Astrocyte (in vitro differentiated cells and primary cell): Measurements from ENCODE around the gene KCNG2. TPM values are rescaled to one million over a fixed set of nuclear protein-coding genes. Genes with fewer than 3 reads are reported as not detected.

Experiments used
- DNase-seq: peaks from one replicate; pipeline ENCODE4 v3.0.0-alpha.2; 2010; ENCODE audit warnings: low read depth
- FAIRE-seq: peaks from 2 replicates; lab custom pipeline; 2011; peaks lifted over from hg19 to GRCh38; lab: Jason Lieb, UNC
- H2AFZ ChIP-seq: 2 replicates; pipeline ENCODE4 v1.6.0; 2012; ENCODE audit warnings: low read depth, low read length, inconsistent platforms
- H3K27ac ChIP-seq: 2 replicates; pipeline ENCODE4 v1.5.1; 2011; ENCODE audit warnings: low read depth, low read length, inconsistent platforms
- H3K27me3 ChIP-seq: 2 replicates; pipeline ENCODE4 v1.6.0; 2011; ENCODE audit warnings: low read length, inconsistent platforms; ENCODE audit not compliant: insufficient read depth
- H3K36me3 ChIP-seq: 2 replicates; pipeline ENCODE4 v1.5.1; 2011; ENCODE audit warnings: low read length, inconsistent platforms; ENCODE audit not compliant: insufficient read depth
- H3K4me1 ChIP-seq: 2 replicates; pipeline ENCODE4 v1.5.1; 2011; ENCODE audit warnings: low read length, inconsistent platforms; ENCODE audit not compliant: insufficient read depth
- H3K4me2 ChIP-seq: 2 replicates; pipeline ENCODE4 v1.6.0; 2012; ENCODE audit warnings: low read length, inconsistent platforms
- H3K4me3 ChIP-seq: 2 replicates; pipeline ENCODE4 v1.5.1; 2011; ENCODE audit warnings: low read depth, mild to moderate bottlenecking, low read length, inconsistent platforms; ENCODE audit not compliant: insufficient read depth
- H3K79me2 ChIP-seq: 2 replicates; pipeline ENCODE4 v1.6.0; 2012; ENCODE audit warnings: mild to moderate bottlenecking, low read length, inconsistent platforms; ENCODE audit not compliant: insufficient read depth
- H3K9ac ChIP-seq: 2 replicates; pipeline ENCODE4 v1.6.0; 2012; ENCODE audit warnings: mild to moderate bottlenecking, low read length, inconsistent platforms
- H3K9me3 ChIP-seq: 2 replicates; pipeline ENCODE4 v1.5.1; 2012; ENCODE audit warnings: low read depth, mild to moderate bottlenecking, low read length, inconsistent platforms; ENCODE audit not compliant: insufficient read depth
- H4K20me1 ChIP-seq: 2 replicates; pipeline ENCODE4 v1.6.0; 2012; ENCODE audit warnings: low read length, inconsistent platforms; ENCODE audit not compliant: insufficient read depth
- H3K27ac Mint-ChIP-seq: one replicate; pipeline ENCODE4 v1.8.0; 2021; ENCODE audit warnings: mild to moderate bottlenecking, mixed read lengths; ENCODE audit not compliant: unreplicated experiment
- H3K27me3 Mint-ChIP-seq: one replicate; pipeline ENCODE4 v1.8.0; 2021; ENCODE audit warnings: low read depth, mixed read lengths; ENCODE audit not compliant: unreplicated experiment
- H3K36me3 Mint-ChIP-seq: one replicate; pipeline ENCODE4 v1.8.0; 2021; ENCODE audit warnings: low read depth, mixed read lengths; ENCODE audit not compliant: unreplicated experiment
- H3K4me1 Mint-ChIP-seq: one replicate; pipeline ENCODE4 v1.8.0; 2021; ENCODE audit warnings: low read depth, mixed read lengths; ENCODE audit not compliant: unreplicated experiment
- H3K4me3 Mint-ChIP-seq: one replicate; pipeline ENCODE4 v1.8.0; 2021; ENCODE audit warnings: mild to moderate bottlenecking, moderate library complexity, mixed read lengths; ENCODE audit not compliant: unreplicated experiment
- H3K9me3 Mint-ChIP-seq: one replicate; pipeline ENCODE4 v1.8.0; 2021; ENCODE audit warnings: mild to moderate bottlenecking, mixed read lengths; ENCODE audit not compliant: unreplicated experiment
- EZH2 ChIP-seq: IDR thresholded peaks from 2 replicates; pipeline ENCODE4 v1.6.1; 2012; ENCODE audit warnings: mild to moderate bottlenecking, low read length, inconsistent platforms; ENCODE audit not compliant: insufficient read depth
- total RNA-seq: library from RNA; stranded (reverse); gene quantifications from 2 replicates; pipeline ENCODE4 v1.2.1, GENCODE V29; 2021
- TF ChIP-seq, protein P1 (sequence below): IDR thresholded peaks from 2 replicates; pipeline ENCODE4 v1.5.1; 2011; ENCODE audit warnings: low read depth, mild to moderate bottlenecking, inconsistent platforms, low read length, moderate library complexity; ENCODE audit not compliant: insufficient read depth

The KCNG2 gene
- total RNA-seq, 1 donor from 2014 or later, result 0.16 TPM

DNA sequence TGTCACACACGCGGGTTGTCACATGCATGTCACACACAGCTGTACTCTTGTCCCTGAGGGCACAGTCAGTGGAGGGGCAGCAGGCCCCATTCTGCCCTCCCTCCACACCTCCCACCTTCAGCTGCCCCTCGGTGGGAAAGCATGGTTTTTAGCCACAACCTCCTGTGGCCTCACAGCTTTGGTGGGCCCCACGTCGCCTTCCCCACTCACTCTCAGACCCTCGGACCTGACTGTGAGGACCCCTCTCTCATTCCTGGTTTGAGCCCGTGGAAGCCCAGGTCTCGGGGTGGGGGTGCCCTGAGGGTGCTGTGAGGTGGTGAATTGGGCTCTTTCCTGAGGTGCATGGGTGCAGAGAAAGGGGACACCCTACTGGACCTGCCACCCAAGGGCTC lies 19.9 kb downstream of the KCNG2 start:
- FAIRE-seq (no peak), DNase-seq (no peak)
- H3K27ac Mint-ChIP-seq, result no peak overlapping the region
- H3K4me1 Mint-ChIP-seq, result no peaks in the 10 kb centered on the region
- Histone ChIP-seq H3K4me2 (no peak overlapping the region), H3K79me2 (no peaks in the 10 kb centered on the region), H3K27ac (no peak overlapping the region), H4K20me1 (no peaks in the 10 kb centered on the region), H3K9me3 (no peaks in the 10 kb centered on the region), H2AFZ (no peak overlapping the region), H3K27me3 (peaks cover 3% of the 10 kb centered on the region), H3K9ac (no peak overlapping the region), H3K36me3 (no peaks in the 10 kb centered on the region), H3K4me1 (no peaks in the 10 kb centered on the region), H3K4me3 (no peak overlapping the region)
- peaks cover 2% of the 10 kb centered on the region for H3K36me3 Mint-ChIP-seq
- peaks cover 51% of the 10 kb centered on the region for H3K27me3 Mint-ChIP-seq
- H3K4me3 Mint-ChIP-seq, result no peak overlapping the region
- TF ChIP-seq, protein P1, sequence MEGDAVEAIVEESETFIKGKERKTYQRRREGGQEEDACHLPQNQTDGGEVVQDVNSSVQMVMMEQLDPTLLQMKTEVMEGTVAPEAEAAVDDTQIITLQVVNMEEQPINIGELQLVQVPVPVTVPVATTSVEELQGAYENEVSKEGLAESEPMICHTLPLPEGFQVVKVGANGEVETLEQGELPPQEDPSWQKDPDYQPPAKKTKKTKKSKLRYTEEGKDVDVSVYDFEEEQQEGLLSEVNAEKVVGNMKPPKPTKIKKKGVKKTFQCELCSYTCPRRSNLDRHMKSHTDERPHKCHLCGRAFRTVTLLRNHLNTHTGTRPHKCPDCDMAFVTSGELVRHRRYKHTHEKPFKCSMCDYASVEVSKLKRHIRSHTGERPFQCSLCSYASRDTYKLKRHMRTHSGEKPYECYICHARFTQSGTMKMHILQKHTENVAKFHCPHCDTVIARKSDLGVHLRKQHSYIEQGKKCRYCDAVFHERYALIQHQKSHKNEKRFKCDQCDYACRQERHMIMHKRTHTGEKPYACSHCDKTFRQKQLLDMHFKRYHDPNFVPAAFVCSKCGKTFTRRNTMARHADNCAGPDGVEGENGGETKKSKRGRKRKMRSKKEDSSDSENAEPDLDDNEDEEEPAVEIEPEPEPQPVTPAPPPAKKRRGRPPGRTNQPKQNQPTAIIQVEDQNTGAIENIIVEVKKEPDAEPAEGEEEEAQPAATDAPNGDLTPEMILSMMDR, result no peak
- TF ChIP-seq EZH2, result no peak
- H3K9me3 Mint-ChIP-seq, result no peaks in the 10 kb centered on the region

DNA sequence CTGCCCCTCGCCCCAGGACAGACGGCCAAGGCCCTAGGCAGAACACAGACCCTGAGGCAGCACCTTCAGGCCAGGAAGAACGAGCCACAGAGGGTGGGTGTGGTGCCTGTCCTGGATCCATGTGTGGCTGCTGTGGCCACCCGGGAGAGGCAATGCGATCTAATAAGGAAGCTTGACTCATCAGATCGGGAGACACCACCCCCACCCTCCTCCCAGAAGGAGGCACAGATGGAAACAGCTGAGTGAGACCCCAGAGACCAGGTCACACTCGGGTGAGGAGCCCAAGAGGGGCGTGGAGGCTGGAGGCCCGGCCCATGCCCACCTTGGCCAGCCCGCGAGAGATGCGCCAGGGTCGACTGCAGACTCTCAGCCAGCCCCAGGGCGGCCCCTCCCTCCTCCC lies 20.3 kb downstream of the KCNG2 start:
- peaks cover 2% of the 10 kb centered on the region for H3K36me3 Mint-ChIP-seq
- no peak for FAIRE-seq

DNA sequence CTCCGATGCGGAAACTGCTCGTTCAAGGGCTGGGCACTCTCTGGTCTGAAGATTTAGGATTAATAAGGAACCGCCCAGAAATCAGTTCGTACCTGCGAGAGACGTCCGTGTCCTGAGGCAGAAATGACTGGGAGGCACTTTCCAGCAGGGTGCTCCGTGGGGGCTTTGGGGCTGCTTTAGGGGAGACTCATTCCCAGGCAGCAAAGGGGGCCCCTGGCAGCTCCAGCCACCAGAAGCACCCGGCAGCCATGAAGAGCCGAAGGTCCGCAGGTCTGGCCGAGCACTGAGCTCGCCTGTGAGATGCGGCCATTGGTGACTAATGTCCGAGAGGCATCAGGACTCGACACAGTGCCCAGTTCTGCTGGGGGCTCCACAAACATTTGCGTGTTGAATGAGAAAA lies 20.9 kb downstream of the KCNG2 start:
- no peaks in the 10 kb centered on the region for H4K20me1 ChIP-seq
- no peak overlapping the region for H3K27ac Mint-ChIP-seq
- peaks cover 3% of the 10 kb centered on the region for H3K27me3 ChIP-seq
- H3K4me3 ChIP-seq, result no peak overlapping the region
- no peak overlapping the region for H2AFZ ChIP-seq
- H3K27me3 Mint-ChIP-seq, result peaks cover 53% of the 10 kb centered on the region
- no peak for FAIRE-seq
- H3K9me3 Mint-ChIP-seq, result no peaks in the 10 kb centered on the region
- H3K36me3 ChIP-seq, result no peaks in the 10 kb centered on the region
- H3K36me3 Mint-ChIP-seq, result no peaks in the 10 kb centered on the region
- no peak overlapping the region for H3K27ac ChIP-seq
- no peaks in the 10 kb centered on the region for H3K4me1 Mint-ChIP-seq
- H3K79me2 ChIP-seq, result no peaks in the 10 kb centered on the region
- H3K9ac ChIP-seq, result no peak overlapping the region
- H3K4me3 Mint-ChIP-seq, result no peak overlapping the region
- DNase-seq, result no peak
- H3K4me1 ChIP-seq, result no peaks in the 10 kb centered on the region
- H3K9me3 ChIP-seq, result no peaks in the 10 kb centered on the region
- TF ChIP-seq, protein P1, result no peak
- TF ChIP-seq EZH2, result no peak
- H3K4me2 ChIP-seq, result no peak overlapping the region

More for the DNA sequence above, 20.3 kb downstream of the KCNG2 start:
- Mint-ChIP-seq H3K4me3 (no peak overlapping the region), H3K9me3 (no peaks in the 10 kb centered on the region), H3K27me3 (peaks cover 53% of the 10 kb centered on the region), H3K4me1 (no peaks in the 10 kb centered on the region), H3K27ac (no peak overlapping the region)
- Histone ChIP-seq H3K4me1 (no peaks in the 10 kb centered on the region), H3K4me2 (no peak overlapping the region), H3K9ac (no peak overlapping the region), H3K79me2 (no peaks in the 10 kb centered on the region), H3K27me3 (peaks cover 3% of the 10 kb centered on the region), H3K9me3 (no peaks in the 10 kb centered on the region), H4K20me1 (no peaks in the 10 kb centered on the region), H2AFZ (no peak overlapping the region), H3K4me3 (no peak overlapping the region), H3K27ac (no peak overlapping the region), H3K36me3 (no peaks in the 10 kb centered on the region)
- no peak for DNase-seq
- TF ChIP-seq EZH2, result no peak
- TF ChIP-seq, protein P1, result no peak
